Fibroblast of villous mesenchyme (primary cell): ENCODE data around the gene PICALM. TPM values are rescaled to one million over a fixed set of nuclear protein-coding genes. Genes with fewer than 3 reads are reported as not detected.
"Not testable (repeated sequence)": the region's sequence is repeated elsewhere in the genome, so short reads cannot be mapped to it uniquely, and the experiment has no call there.

Experiments
- DNase-seq: peaks from one replicate; pipeline ENCODE4 v3.0.0-alpha.2; 2010; ENCODE audit warnings: low read depth
- H3K4me3 ChIP-seq: 2 replicates; pipeline ENCODE4 v1.5.1; 2011; ENCODE audit warnings: low read depth, mild to moderate bottlenecking, low read length
- total RNA-seq: library from RNA; depleted of rRNA; stranded (reverse); fragments of >200 nt; gene quantifications from 2 replicates; pipeline ENCODE4 v1.2.3, GENCODE V29; 2012
- TF ChIP-seq, protein P1 (sequence below): IDR thresholded peaks from 2 replicates; pipeline ENCODE4 v1.5.1; 2012; ENCODE audit warnings: low read depth, mild to moderate bottlenecking, low read length; ENCODE audit not compliant: insufficient read depth

The PICALM gene
- total RNA-seq, 1 donor = 388 TPM

- no peak overlapping the region for H3K4me3 ChIP-seq
- DNase-seq = no peak
- TF ChIP-seq, protein P1, sequence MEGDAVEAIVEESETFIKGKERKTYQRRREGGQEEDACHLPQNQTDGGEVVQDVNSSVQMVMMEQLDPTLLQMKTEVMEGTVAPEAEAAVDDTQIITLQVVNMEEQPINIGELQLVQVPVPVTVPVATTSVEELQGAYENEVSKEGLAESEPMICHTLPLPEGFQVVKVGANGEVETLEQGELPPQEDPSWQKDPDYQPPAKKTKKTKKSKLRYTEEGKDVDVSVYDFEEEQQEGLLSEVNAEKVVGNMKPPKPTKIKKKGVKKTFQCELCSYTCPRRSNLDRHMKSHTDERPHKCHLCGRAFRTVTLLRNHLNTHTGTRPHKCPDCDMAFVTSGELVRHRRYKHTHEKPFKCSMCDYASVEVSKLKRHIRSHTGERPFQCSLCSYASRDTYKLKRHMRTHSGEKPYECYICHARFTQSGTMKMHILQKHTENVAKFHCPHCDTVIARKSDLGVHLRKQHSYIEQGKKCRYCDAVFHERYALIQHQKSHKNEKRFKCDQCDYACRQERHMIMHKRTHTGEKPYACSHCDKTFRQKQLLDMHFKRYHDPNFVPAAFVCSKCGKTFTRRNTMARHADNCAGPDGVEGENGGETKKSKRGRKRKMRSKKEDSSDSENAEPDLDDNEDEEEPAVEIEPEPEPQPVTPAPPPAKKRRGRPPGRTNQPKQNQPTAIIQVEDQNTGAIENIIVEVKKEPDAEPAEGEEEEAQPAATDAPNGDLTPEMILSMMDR = no peak
Measured at GRCh38 chr11:86108890-86109638, 40.2 kb upstream of the PICALM start.

DNA sequence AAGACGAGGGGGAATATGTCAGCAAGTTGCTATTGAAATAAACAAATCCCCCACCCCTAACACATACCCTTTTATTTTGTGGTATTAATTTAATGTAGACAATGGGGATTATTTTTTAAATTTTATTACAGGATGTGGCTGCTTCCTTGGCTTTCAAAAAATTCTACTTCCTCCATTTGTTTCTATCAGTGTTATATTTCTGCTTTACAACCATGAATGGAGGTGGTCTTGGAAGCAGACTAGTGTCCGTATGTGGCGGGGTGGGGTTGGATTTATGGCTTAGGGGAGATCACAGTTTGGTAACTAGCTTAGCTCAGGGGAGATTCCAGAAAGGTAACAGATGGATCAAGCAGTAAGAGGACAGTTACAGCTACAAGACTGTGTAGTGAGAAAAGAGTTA lies 39.3 kb upstream of the PICALM start:
- no peak overlapping the region for H3K4me3 ChIP-seq
- TF ChIP-seq, protein P1 = no peak
- no peak for DNase-seq

GRCh38 chr11:86106916-86107315 lies 38.0 kb upstream of the PICALM start:
- TF ChIP-seq, protein P1 = no peak
- no peak overlapping the region for H3K4me3 ChIP-seq
- DNase-seq = no peak

DNA sequence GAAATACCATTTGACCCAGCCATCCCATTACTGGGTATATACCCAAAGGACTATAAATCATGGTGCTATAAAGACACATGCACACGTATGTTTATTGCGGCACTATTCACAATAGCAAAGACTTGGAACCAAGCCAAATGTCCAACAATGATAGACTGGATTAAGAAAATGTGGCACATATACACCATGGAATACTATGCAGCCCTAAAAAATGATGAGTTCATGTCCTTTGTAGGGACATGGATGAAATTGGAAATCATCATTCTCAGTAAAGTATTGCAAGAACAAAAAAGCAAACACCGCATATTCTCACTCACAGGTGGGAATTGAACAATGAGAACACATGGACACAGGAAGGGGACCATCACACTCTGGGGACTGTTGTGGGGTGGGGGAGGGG lies 37.1 kb upstream of the PICALM start:
- not testable (repeated sequence) for H3K4me3 ChIP-seq, DNase-seq

DNA sequence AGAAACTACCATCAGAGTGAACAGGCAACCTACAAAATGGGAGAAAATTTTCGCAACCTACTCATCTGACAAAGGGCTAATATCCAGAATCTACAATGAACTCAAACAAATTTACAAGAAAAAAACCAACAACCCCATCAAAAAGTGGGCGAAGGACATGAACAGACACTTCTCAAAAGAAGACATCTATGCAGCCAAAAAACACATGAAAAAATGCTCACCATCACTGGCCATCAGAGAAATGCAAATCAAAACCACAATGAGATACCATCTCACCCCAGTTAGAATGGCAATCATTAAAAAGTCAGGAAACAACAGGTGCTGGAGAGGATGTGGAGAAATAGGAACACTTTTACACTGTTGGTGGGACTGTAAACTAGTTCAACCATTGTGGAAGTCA lies 36.7 kb upstream of the PICALM start:
- not testable (repeated sequence) for DNase-seq, H3K4me3 ChIP-seq

DNA sequence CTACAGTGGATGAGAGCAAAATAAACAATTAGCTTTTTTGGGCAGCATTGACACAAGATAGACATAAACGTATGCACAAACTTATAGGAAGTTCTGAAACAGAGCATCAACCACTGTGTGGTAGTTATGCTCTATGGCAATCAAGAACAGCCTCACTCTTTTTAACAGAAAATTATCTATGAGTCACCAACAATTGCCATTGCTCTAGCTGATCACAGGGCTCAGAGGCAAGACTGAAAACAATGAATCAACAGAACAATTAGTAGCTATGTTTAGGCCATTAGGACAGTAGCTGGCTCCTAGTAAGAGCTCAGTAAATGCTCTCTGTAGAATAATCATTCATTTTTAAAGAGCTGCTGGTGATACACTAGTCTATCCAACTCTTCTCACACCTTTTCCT lies 34.9 kb upstream of the PICALM start:
- TF ChIP-seq, protein P1 = no peak

GRCh38 chr11:86101941-86102407 lies 33.1 kb upstream of the PICALM start:
- H3K4me3 ChIP-seq = no peak overlapping the region
- TF ChIP-seq, protein P1 = no peak
- peak; percentile 54 for DNase-seq

More for the DNA sequence above, 34.9 kb upstream of the PICALM start:
- DNase-seq = no peak
- H3K4me3 ChIP-seq = no peak overlapping the region

DNA sequence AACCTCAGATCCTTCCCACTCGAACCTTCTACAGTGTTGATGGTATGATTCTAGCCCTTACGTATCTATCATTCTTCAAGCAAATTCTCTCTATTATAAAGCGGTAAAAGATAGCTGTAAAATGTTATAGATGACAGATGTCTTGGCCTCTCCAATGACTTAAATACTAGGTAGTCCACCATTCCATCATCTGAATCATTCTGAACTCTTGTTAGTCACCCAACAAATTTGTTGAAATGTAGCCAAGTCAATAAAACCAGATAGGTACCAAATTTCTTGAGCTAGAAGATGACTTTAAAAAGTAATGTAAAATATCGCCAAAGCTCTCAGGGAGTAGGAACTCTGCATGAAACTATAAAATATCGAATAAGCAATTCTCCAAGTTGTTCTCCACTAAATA lies 32.6 kb upstream of the PICALM start:
- no peak overlapping the region for H3K4me3 ChIP-seq
- TF ChIP-seq, protein P1 = no peak
- no peak for DNase-seq
